MCF 10A (cell line): ENCODE results near the gene TOP2A. TPM values are rescaled to one million over a fixed set of nuclear protein-coding genes. Genes with fewer than 3 reads are reported as not detected.

Experiments
- BruUV-seq: library from RNA; stranded (reverse); fragments of 400-500 nt; replicated peaks from 2 replicates; lab custom pipeline; 2021; lab: Mats Ljungman, UMichigan
- CTCF ChIA-PET: fragments of 300-600 bp; sonication (Branson Sonifier 250); formaldehyde crosslinking; extraction: SDS; loops from one replicate; lab custom pipeline; 2021; ENCODE audit warnings: antibody characterized with exemption, inconsistent platforms; lab: Yijun Ruan, JAX
- POLR2A ChIA-PET: fragments of 300-600, 350-650 bp; sonication (Branson Sonifier 250); formaldehyde crosslinking; extraction: SDS; loops from one replicate; lab custom pipeline; 2020; ENCODE audit warnings: antibody characterized with exemption, inconsistent platforms; lab: Yijun Ruan, JAX
- DNase-seq: peaks from one replicate; pipeline ENCODE4 v3.0.0-alpha.2; 2018; ENCODE audit not compliant: unreplicated experiment
- H3K27ac Mint-ChIP-seq: one replicate; pipeline ENCODE4 v1.8.0; 2022; ENCODE audit warnings: mild to moderate bottlenecking, low read depth, mixed read lengths; ENCODE audit not compliant: unreplicated experiment
- H3K27me3 Mint-ChIP-seq: one replicate; pipeline ENCODE4 v1.8.0; 2022; ENCODE audit warnings: mixed read lengths; ENCODE audit not compliant: insufficient read depth, unreplicated experiment
- H3K36me3 Mint-ChIP-seq: one replicate; pipeline ENCODE4 v1.8.0; 2022; ENCODE audit warnings: mild to moderate bottlenecking, moderate library complexity, mixed read lengths; ENCODE audit not compliant: insufficient read depth, unreplicated experiment
- H3K4me1 Mint-ChIP-seq: one replicate; pipeline ENCODE4 v1.8.0; 2022; ENCODE audit warnings: mixed read lengths; ENCODE audit not compliant: insufficient read depth, unreplicated experiment
- H3K4me3 Mint-ChIP-seq: one replicate; pipeline ENCODE4 v1.8.0; 2022; ENCODE audit warnings: mild to moderate bottlenecking, moderate library complexity, mixed read lengths; ENCODE audit not compliant: unreplicated experiment
- H3K9me3 Mint-ChIP-seq: one replicate; pipeline ENCODE4 v1.8.0; 2022; ENCODE audit warnings: mixed read lengths; ENCODE audit not compliant: unreplicated experiment
- CTCF ChIP-seq: fragments of 200-600 bp; IDR thresholded peaks from one replicate; pipeline ENCODE4 v1.8.0; 2022; ENCODE audit warnings: antibody characterized with exemption, mild to moderate bottlenecking; ENCODE audit not compliant: unreplicated experiment
- intact Hi-C: fragments of 100-400 bp; cut with micrococcal nuclease; formaldehyde crosslinking; loops from 2 replicates; pipeline ENCODE4 v1.14.1; 2022
- total RNA-seq: library from RNA; stranded (reverse); gene quantifications from 2 replicates; pipeline ENCODE4 v1.2.3, GENCODE V29; 2022

The TOP2A gene
- total RNA-seq, 1 experiment from 2014 or later = 151 TPM

GRCh38 chr17:40364121-40364861 is 53.4 kb downstream of the TOP2A start, which contains the start of gene GJD3:
GJD3 (minus strand) TSS chr17:40364737; CDS start chr17:40363815, 922 bp downstream.
- BruUV-seq = TSS peak; percentile 23
- CTCF ChIA-PET = interaction anchor here (0.6 to 15.7 kb wide), 8 partner anchors 9 to 267 kb away, joined by 3 to 396 read pairs (median 4); partner anchors contain the start of gene RARA
- POLR2A ChIA-PET = interaction anchor here (1.3 kb wide), 1 partner anchor 108 kb away, joined by 4 read pairs; no protein-coding TSS in a partner anchor
- H3K27ac Mint-ChIP-seq = no peak within 1 kb of the TSS
- H3K9me3 Mint-ChIP-seq = no peaks in the 10 kb centered on the region
- H3K27me3 Mint-ChIP-seq = no peaks in the 10 kb centered on the region
- H3K4me1 Mint-ChIP-seq = peaks cover 5% of the 10 kb centered on the region
- H3K4me3 Mint-ChIP-seq = peak within 1 kb of the TSS; percentile 69
- intact Hi-C loops = no loop called here
- no peak for TF ChIP-seq CTCF
- peaks cover 6% of the 10 kb centered on the region for H3K36me3 Mint-ChIP-seq
- no peak for DNase-seq

DNA sequence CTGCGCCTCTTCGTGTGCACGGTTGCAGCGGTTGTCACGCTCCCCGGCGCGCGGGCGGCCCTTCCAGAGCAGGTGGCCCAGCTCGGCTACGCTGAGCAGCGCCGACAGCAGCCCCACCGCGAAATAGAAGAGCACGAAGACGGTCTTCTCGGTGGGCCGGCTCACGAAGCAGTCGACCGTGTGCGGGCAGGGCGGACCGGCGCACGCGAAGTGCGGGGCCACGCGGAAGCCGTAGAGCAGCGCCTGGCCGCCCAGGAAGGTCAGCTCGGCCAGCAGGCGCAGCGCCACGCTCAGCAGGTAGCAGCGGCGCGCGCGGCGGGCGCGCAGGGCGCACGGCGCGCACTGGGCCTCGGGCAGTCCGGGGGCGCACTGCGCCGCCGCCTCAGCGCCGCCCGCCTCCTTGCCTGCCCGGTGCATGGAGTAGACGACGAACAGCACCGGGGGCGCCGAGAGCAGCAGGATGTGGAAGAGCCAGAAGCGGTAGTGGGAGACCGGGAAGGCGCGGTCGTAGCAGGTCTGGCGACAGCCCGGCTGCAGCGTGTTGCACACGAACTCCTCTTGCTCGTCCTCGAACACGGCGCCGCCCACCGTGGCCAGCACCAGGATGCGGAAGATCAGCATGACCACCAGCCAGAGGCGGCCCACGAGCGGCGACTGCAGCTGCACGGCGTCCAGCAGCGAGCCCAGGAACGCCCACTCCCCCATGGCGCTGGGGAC is 54.4 kb downstream of the TOP2A start:
- no peak for DNase-seq
- no peak overlapping the region for H3K27ac Mint-ChIP-seq
- H3K4me1 Mint-ChIP-seq = peaks cover 8% of the 10 kb centered on the region
- no TSS peak for BruUV-seq
- H3K9me3 Mint-ChIP-seq = no peaks in the 10 kb centered on the region
- H3K27me3 Mint-ChIP-seq = no peaks in the 10 kb centered on the region
- peak overlapping the region; percentile 69 for H3K4me3 Mint-ChIP-seq
- CTCF ChIA-PET = interaction anchor here (1.2 to 15.7 kb wide), 3 partner anchors 12 to 57 kb away, joined by 4 to 396 read pairs (median 23); partner anchors contain the start of genes RARA and TOP2A
- intact Hi-C loops = no loop called here
- POLR2A ChIA-PET = interaction anchor here (0.6 to 1.7 kb wide), 9 partner anchors 44 to 284 kb away, joined by 3 to 7 read pairs (median 4); partner anchors contain the start of genes IGFBP4 and TOP2A
- H3K36me3 Mint-ChIP-seq = peaks cover 6% of the 10 kb centered on the region
- TF ChIP-seq CTCF = no peak

- DNase-seq = peak; percentile 74
- H3K4me3 Mint-ChIP-seq = peak overlapping the region; percentile 69
- no peaks in the 10 kb centered on the region for H3K27me3 Mint-ChIP-seq
- no peak overlapping the region for H3K27ac Mint-ChIP-seq
- ChIA-PET POLR2A (interaction anchor here (0.8 to 1.7 kb wide), 8 partner anchors 45 to 284 kb away, joined by 3 to 7 read pairs (median 4); partner anchors contain the start of genes IGFBP4 and TOP2A), CTCF (interaction anchor here (0.6 to 15.7 kb wide), 8 partner anchors 10 to 202 kb away, joined by 3 to 396 read pairs (median 4); partner anchors contain the start of genes RARA and TOP2A)
- intact Hi-C loops = no loop called here
- peaks cover 11% of the 10 kb centered on the region for H3K4me1 Mint-ChIP-seq
- peaks cover 6% of the 10 kb centered on the region for H3K36me3 Mint-ChIP-seq
- no TSS peak for BruUV-seq
- peak; percentile 72 for TF ChIP-seq CTCF
- H3K9me3 Mint-ChIP-seq = no peaks in the 10 kb centered on the region
Measured at GRCh38 chr17:40362696-40363110, 55.0 kb downstream of the TOP2A start.
